Measurements from ENCODE around the gene SMIM23.
"Not testable (repeated sequence)": the region's sequence is repeated elsewhere in the genome, so short reads cannot be mapped to it uniquely, and the experiment has no call there.

DNA sequence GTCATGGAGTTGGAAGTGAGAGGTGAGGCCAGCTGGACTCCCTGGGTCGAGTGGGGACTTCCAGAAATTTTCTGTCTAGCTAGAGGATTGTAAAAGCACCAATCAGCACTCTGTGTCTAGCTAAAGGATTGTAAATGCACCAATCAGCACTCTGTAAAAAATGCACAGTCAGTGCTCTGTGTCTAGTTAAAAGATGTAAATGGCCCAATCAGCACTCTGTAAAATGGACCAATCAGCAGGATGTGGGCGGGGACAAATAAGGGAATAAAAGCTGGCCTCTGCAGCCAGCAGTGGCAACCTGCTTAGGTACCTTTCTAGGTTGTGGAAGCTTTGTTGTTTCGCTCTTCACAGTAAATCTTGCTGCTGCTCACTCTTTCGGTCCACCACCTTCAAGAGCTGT lies 3.9 kb upstream of the SMIM23 start:
- TF ChIP-seq, protein P1, sequence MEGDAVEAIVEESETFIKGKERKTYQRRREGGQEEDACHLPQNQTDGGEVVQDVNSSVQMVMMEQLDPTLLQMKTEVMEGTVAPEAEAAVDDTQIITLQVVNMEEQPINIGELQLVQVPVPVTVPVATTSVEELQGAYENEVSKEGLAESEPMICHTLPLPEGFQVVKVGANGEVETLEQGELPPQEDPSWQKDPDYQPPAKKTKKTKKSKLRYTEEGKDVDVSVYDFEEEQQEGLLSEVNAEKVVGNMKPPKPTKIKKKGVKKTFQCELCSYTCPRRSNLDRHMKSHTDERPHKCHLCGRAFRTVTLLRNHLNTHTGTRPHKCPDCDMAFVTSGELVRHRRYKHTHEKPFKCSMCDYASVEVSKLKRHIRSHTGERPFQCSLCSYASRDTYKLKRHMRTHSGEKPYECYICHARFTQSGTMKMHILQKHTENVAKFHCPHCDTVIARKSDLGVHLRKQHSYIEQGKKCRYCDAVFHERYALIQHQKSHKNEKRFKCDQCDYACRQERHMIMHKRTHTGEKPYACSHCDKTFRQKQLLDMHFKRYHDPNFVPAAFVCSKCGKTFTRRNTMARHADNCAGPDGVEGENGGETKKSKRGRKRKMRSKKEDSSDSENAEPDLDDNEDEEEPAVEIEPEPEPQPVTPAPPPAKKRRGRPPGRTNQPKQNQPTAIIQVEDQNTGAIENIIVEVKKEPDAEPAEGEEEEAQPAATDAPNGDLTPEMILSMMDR (IDR thresholded peaks at IDR 0.05) = not testable (repeated sequence)
- not testable (repeated sequence) for TF ChIP-seq POLR2A (IDR thresholded peaks at IDR 0.05)
